Ovary (tissue), 9 donors: Measurements from ENCODE around the gene CACNG1. TPM values are rescaled to one million over a fixed set of nuclear protein-coding genes. Genes with fewer than 3 reads are reported as not detected.

Experiments used
- DNase-seq, 5 donors: peaks; one replicate each; pipeline ENCODE4 v3.0.0-alpha.2; 2019 to 2020
- H3K27ac ChIP-seq, 2 donors: fragments of 200-600 bp; one replicate each; pipeline versions ENCODE4 v1.5.1 to v1.8.0; 2019 to 2022
- H3K27me3 ChIP-seq: fragments of 200-600 bp; one replicate; pipeline ENCODE4 v1.8.0; 2022
- H3K36me3 ChIP-seq: fragments of 200-600 bp; sonication (generic); one replicate; pipeline ENCODE4 v1.5.1; 2019
- H3K4me1 ChIP-seq: one replicate; pipeline ENCODE4 v1.8.1; 2013; ENCODE audit warnings: mild to moderate bottlenecking, moderate library complexity; ENCODE audit not compliant: insufficient read depth
- H3K4me3 ChIP-seq: fragments of 200-600 bp; sonication (generic); one replicate; pipeline ENCODE4 v1.5.1; 2017
- H3K9me3 ChIP-seq, 2 donors: fragments of 200-600 bp in 1 of 2; sonication (generic) in 1 of 2; one replicate each; pipeline versions ENCODE4 v1.5.1 to v1.8.1; 2013 to 2019; ENCODE audit warnings: mild to moderate bottlenecking in 1 of 2, moderate library complexity in 1 of 2
- CTCF ChIP-seq, 3 donors: fragments of 450-650 bp in 2 of 3; fragments of 200-600 bp in 1 of 3; IDR thresholded peaks; one replicate each; pipeline versions ENCODE4 v1.5.1 to v1.8.0; 2016 to 2022; ENCODE audit warnings: antibody characterized with exemption in 3 of 3, mild to moderate bottlenecking in 1 of 3
- EP300 ChIP-seq: sonication (generic); formaldehyde crosslinking; IDR thresholded peaks from one replicate; pipeline ENCODE4 v1.6.1; 2017; ENCODE audit warnings: antibody characterized with exemption
- POLR2A ChIP-seq: fragments of 450-650 bp; IDR thresholded peaks from one replicate; pipeline ENCODE4 v1.6.1; 2017; ENCODE audit warnings: antibody characterized with exemption, mild to moderate bottlenecking, moderate library complexity
- WGBS, 3 donors: extraction: QIAGEN DNeasy Blood & Tissue Kit in 1 of 3; methylation state at CpG; one replicate each; pipeline versions ENCODE4 v1.1.5 to v1.1.7; 2013 to 2017; 5-methylcytosine and 5-hydroxymethylcytosine counted together
- intact Hi-C, 4 donors: fragments of 100-400 bp; cut with DNase I; formaldehyde crosslinking; loops; one replicate each; pipeline versions ENCODE4 v1.11.0 to v1.15.1; 2022 to 2023
- polyA plus RNA-seq, 2 donors: library from polyadenylated mRNA; stranded (reverse); fragments of 200-250 nt in 1 of 2; fragments of 350-450 nt in 1 of 2; fragmentation: Illumina TruSeq in 1 of 2; extraction: RNeasy Lipid Tissue Mini Kit (QIAGEN cat#74804) in 1 of 2; gene quantifications; one replicate each; pipeline ENCODE4 v1.2.3, GENCODE V29; 2013 to 2014
- total RNA-seq, 7 donors: library from RNA; depleted of rRNA in 2 of 7; stranded (reverse); fragments of >200 nt in 2 of 7; fragmentation: NEBNext Ultra II Directional in 3 of 7; extraction: Animal tissue kit (Norgen Biotek cat#: 25700) in 3 of 7; gene quantifications; one replicate each; pipeline versions ENCODE4 v1.1.0 to v1.2.4, GENCODE V29; 2016 to 2023
- donor health status: DM: no; HTN: no; CAD: no; lungs with moderate emphysema.
- donor health status: DM: no; HTN: no; CAD: no.
- donor health status: Bipolar disorder and iron deficiency.
- donor health status: DM: yes; HTN: yes; CAD: no.
- donor health status: DM: no; HTN: no; CAD: no.
- donor health status: DM: yes; HTN: yes; CAD: no.

Gene CACNG1
- total and polyA plus RNA-seq, 9 donors = 0.46 TPM; not detected in 8

DNA sequence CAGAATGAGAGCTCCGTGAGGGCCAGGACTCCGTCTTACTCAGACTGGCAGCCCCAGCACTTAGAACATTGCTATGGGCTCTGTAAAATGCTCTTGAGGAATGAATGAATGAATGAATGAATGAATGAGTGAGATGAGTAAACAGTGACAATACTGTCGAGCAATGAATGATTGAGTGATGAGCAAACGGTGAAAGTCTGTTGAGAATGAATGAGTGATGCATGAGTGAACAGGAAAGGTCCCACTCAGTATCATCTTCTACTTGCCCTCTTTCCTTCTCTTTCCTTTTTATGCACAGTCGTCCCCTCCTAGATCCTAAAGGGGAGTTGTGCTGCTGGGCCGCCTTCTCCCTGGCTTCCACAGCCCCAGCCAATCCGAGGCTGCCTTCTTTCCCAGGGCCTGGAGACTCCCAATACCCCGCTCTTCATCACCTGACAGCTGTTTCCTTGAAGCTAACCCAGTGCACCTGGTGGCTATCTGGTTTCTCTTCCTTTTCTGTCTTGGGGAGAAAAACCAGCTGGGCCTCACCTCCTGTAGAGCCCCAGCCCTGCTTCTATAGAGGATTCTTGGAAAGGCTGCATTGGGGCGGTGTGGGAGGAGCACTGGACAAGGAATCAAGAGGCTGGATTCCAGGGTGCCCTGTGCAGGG is 32.7 kb upstream of the CACNG1 start:
- no peak for DNase-seq
- Histone ChIP-seq H3K4me1 (no peaks in the 10 kb centered on the region), H3K27me3 (no peaks in the 10 kb centered on the region), H3K4me3 (no peak overlapping the region), H3K9me3 (no peaks in the 10 kb centered on the region), H3K27ac (no peak overlapping the region), H3K36me3 (no peaks in the 10 kb centered on the region)
- TF ChIP-seq EP300 = no peak
- TF ChIP-seq POLR2A = no peak
- no peak for TF ChIP-seq CTCF (IDR thresholded peaks at IDR 0.05)
- WGBS, 3 donors = 57 to 66% (median 61%) methylated on average over 9 of the region's 9 CpGs
- intact Hi-C loops = no loop called here

DNA sequence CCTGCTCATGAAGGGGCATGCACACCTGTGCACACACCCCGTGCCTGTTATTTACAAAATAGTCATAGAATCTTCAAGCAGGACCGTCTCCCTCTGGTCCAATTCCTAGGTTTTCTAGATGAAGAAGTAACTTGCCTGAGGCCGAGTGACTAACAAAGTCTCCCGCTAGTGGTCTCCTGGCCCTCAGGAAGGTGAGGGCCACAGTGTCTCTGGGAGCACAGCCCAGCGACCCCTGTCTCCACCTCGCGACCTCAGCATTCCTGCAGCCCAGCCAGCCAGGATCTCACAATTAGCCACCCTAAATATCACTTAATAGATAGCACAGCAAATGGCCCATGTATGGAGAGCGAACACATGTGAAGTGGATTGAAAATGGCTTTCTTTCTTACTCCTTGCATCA is 30.5 kb upstream of the CACNG1 start:
- no peak for DNase-seq
- H3K4me3 ChIP-seq = no peak overlapping the region
- no peaks in the 10 kb centered on the region for H3K27me3 ChIP-seq
- TF ChIP-seq CTCF (IDR thresholded peaks at IDR 0.05) = no peak
- no peak for TF ChIP-seq POLR2A
- TF ChIP-seq EP300 = no peak
- WGBS, 3 donors = 81 to 91% (median 85%) methylated on average over 8 of the region's 8 CpGs
- H3K27ac ChIP-seq = no peak overlapping the region
- no peaks in the 10 kb centered on the region for H3K9me3 ChIP-seq
- intact Hi-C loops = no loop called here
- no peaks in the 10 kb centered on the region for H3K36me3 ChIP-seq
- no peaks in the 10 kb centered on the region for H3K4me1 ChIP-seq

DNA sequence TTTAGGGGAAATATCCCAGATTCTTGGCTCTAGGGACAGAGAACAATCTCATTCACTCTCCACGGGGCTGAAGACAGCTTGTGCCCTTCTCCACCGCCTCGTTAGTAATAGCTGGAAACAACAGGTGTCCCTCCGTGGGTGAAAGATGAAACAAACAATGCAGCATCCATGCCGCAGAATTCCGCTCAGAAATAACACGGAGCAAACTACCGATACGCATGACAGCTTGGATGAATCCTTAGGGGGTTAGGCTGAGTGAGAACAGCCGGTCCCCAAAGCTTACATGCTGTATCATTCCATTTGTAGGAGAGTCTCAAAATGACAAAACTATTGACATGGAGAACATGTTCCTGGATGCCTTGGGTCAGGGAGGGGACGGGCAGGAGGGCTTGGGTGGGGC is 29.4 kb upstream of the CACNG1 start:
- Histone ChIP-seq H3K4me3 (no peak overlapping the region), H3K9me3 (no peaks in the 10 kb centered on the region), H3K4me1 (no peaks in the 10 kb centered on the region), H3K27ac (no peak overlapping the region), H3K27me3 (no peaks in the 10 kb centered on the region), H3K36me3 (no peaks in the 10 kb centered on the region)
- TF ChIP-seq CTCF (IDR thresholded peaks at IDR 0.05) = no peak
- TF ChIP-seq EP300 = no peak
- no peak for TF ChIP-seq POLR2A
- WGBS, 3 donors = 66 to 81% (median 68%) methylated on average over 11 of the region's 11 CpGs
- no peak for DNase-seq
- intact Hi-C loops = no loop called here

DNA sequence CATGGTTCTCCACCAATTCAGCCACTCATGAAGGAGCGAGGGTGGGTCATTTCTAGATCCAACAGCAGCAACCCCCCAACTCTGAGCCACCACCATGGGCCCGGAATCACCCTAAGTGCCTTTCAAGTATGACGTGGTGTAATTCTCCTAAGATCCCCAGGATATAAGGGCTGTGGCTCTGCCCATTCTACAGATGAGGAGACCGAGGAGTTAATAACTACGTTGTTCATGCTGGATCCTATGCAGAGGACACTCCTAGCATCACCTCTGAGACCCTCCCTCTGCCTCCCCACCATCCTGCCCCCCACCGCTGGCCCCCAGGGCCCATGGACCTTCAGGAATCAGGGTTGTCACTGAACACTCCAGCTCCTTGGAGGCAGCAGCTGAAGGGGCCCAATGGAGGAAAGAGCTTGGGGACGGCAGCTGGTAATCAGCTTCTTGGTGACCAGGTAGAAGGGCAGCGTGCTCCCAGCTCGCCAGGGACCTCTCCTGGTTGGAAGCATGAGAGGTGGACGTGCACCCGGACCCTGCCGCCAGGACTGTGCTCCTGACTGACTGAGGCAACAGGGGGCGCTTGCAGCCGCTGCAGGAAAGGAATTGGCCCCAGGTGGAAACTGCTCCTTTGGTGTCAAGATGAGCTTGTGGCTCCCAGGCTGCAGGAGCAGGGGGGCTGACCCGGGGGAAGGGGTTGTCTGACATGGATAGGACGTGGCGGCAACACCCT is 28.2 kb upstream of the CACNG1 start:
- H3K4me1 ChIP-seq = no peaks in the 10 kb centered on the region
- H3K9me3 ChIP-seq = no peaks in the 10 kb centered on the region
- intact Hi-C loops = no loop called here
- WGBS, 3 donors = 72 to 85% (median 76%) methylated on average over 17 of the region's 17 CpGs
- TF ChIP-seq POLR2A (no peak), EP300 (no peak), CTCF (IDR thresholded peaks at IDR 0.05) (no peak)
- H3K27ac ChIP-seq = no peak overlapping the region
- no peak for DNase-seq
- no peaks in the 10 kb centered on the region for H3K27me3 ChIP-seq
- H3K4me3 ChIP-seq = no peak overlapping the region
- H3K36me3 ChIP-seq = no peaks in the 10 kb centered on the region
